ENCODE data around the gene BTG3. TPM values are rescaled to one million over a fixed set of nuclear protein-coding genes. Genes with fewer than 3 reads are reported as not detected.

Gene BTG3
- total and polyA plus RNA-seq, 4 donors, result 15.5 to 38.3 (median 27.3) TPM

GRCh38 chr21:17640821-17641220 is 28.1 kb upstream of the BTG3 start:
- 86 to 92% methylated on average over 2 of the region's 2 CpGs for WGBS, 2 donors
- Histone ChIP-seq H3K27me3 (ENCODE audit: control insufficient read depth in 1 of 2, insufficient read depth in 2 of 2, low read length in 1 of 2) (peaks cover 0 to 2% of the 10 kb centered on the region in 2 donors), H3K4me3 (ENCODE audit: low read length in 2 of 2) (no peak overlapping the region), H3K27ac (ENCODE audit: low read depth in 1 of 2, low read length in 2 of 2) (no peak overlapping the region), H3K4me1 (ENCODE audit: control insufficient read depth in 1 of 2, insufficient read depth in 2 of 2, low read length in 2 of 2) (no peaks in the 10 kb centered on the region), H3K9me3 (ENCODE audit: control insufficient read depth, low read length) (peaks cover 7% of the 10 kb centered on the region), H3K36me3 (ENCODE audit: control insufficient read depth in 1 of 2, insufficient read depth in 2 of 2, low read length in 1 of 2) (no peaks in the 10 kb centered on the region)
- intact Hi-C loops (cut with DNase I), result no loop called here
- DNase-seq (no peak), ATAC-seq (ENCODE audit: low FRiP score) (no peak)

- ATAC-seq (ENCODE audit: low FRiP score), result no peak
- intact Hi-C loops (cut with DNase I), result no loop called here
- Histone ChIP-seq H3K4me1 (ENCODE audit: control insufficient read depth in 1 of 2, insufficient read depth in 2 of 2, low read length in 2 of 2) (no peaks in the 10 kb centered on the region), H3K27me3 (ENCODE audit: control insufficient read depth in 1 of 2, insufficient read depth in 2 of 2, low read length in 1 of 2) (peaks cover 0 to 2% of the 10 kb centered on the region in 2 donors), H3K36me3 (ENCODE audit: control insufficient read depth in 1 of 2, insufficient read depth in 2 of 2, low read length in 1 of 2) (no peaks in the 10 kb centered on the region), H3K9me3 (ENCODE audit: control insufficient read depth, low read length) (peaks cover 7% of the 10 kb centered on the region), H3K27ac (ENCODE audit: low read depth in 1 of 2, low read length in 2 of 2) (no peak overlapping the region), H3K4me3 (ENCODE audit: low read length in 2 of 2) (no peak overlapping the region)
- 71 to 94% methylated on average over 4 of the region's 4 CpGs for WGBS, 2 donors
- DNase-seq, result no peak
These were observed 24.0 kb upstream of the BTG3 start for GRCh38 chr21:17636711-17637110.

GRCh38 chr21:17631195-17631594 is 18.5 kb upstream of the BTG3 start:
- ATAC-seq (ENCODE audit: low FRiP score), result no peak
- no peaks in the 10 kb centered on the region for H3K9me3 ChIP-seq (ENCODE audit: control insufficient read depth, low read length)
- no peaks in the 10 kb centered on the region for H3K36me3 ChIP-seq (ENCODE audit: control insufficient read depth in 1 of 2, insufficient read depth in 2 of 2, low read length in 1 of 2)
- no peak for DNase-seq
- no peaks in the 10 kb centered on the region for H3K27me3 ChIP-seq (ENCODE audit: control insufficient read depth in 1 of 2, insufficient read depth in 2 of 2, low read length in 1 of 2)
- H3K4me3 ChIP-seq (ENCODE audit: low read length in 2 of 2), result no peak overlapping the region
- intact Hi-C loops (cut with DNase I), result no loop called here
- no peak overlapping the region for H3K27ac ChIP-seq (ENCODE audit: low read depth in 1 of 2, low read length in 2 of 2)
- H3K4me1 ChIP-seq (ENCODE audit: control insufficient read depth in 1 of 2, insufficient read depth in 2 of 2, low read length in 2 of 2), result no peaks in the 10 kb centered on the region
- WGBS, 2 donors, result 5 to 7% methylated on average over 4 of the region's 4 CpGs

- intact Hi-C loops (cut with DNase I), result no loop called here
- H3K4me3 ChIP-seq (ENCODE audit: low read length in 2 of 2), result no peak overlapping the region
- no peaks in the 10 kb centered on the region for H3K4me1 ChIP-seq (ENCODE audit: control insufficient read depth in 1 of 2, insufficient read depth in 2 of 2, low read length in 2 of 2)
- no peak overlapping the region for H3K27ac ChIP-seq (ENCODE audit: low read depth in 1 of 2, low read length in 2 of 2)
- WGBS, 2 donors, result 70 to 84% methylated on average over 2 of the region's 2 CpGs
- DNase-seq, result no peak
- no peaks in the 10 kb centered on the region for H3K27me3 ChIP-seq (ENCODE audit: control insufficient read depth in 1 of 2, insufficient read depth in 2 of 2, low read length in 1 of 2)
- no peaks in the 10 kb centered on the region for H3K36me3 ChIP-seq (ENCODE audit: control insufficient read depth in 1 of 2, insufficient read depth in 2 of 2, low read length in 1 of 2)
- H3K9me3 ChIP-seq (ENCODE audit: control insufficient read depth, low read length), result no peaks in the 10 kb centered on the region
- no peak for ATAC-seq (ENCODE audit: low FRiP score)
These were observed 9.3 kb upstream of the BTG3 start for GRCh38 chr21:17622018-17622417.

- DNase-seq, result no peak
- Histone ChIP-seq H3K4me1 (ENCODE audit: control insufficient read depth in 1 of 2, insufficient read depth in 2 of 2, low read length in 2 of 2) (no peaks in the 10 kb centered on the region), H3K27me3 (ENCODE audit: control insufficient read depth in 1 of 2, insufficient read depth in 2 of 2, low read length in 1 of 2) (no peaks in the 10 kb centered on the region), H3K27ac (ENCODE audit: low read depth in 1 of 2, low read length in 2 of 2) (no peak overlapping the region), H3K4me3 (ENCODE audit: low read length in 2 of 2) (no peak overlapping the region), H3K9me3 (ENCODE audit: control insufficient read depth, low read length) (no peaks in the 10 kb centered on the region), H3K36me3 (ENCODE audit: control insufficient read depth in 1 of 2, insufficient read depth in 2 of 2, low read length in 1 of 2) (no peaks in the 10 kb centered on the region)
- intact Hi-C loops (cut with DNase I), result no loop called here
- WGBS, 2 donors, result 73 to 82% methylated on average over 1 of the region's 1 CpG
- no peak for ATAC-seq (ENCODE audit: low FRiP score)
These were observed 4.1 kb upstream of the BTG3 start for GRCh38 chr21:17616831-17617230.

GRCh38 chr21:17613242-17613676 is 558 bp upstream of the BTG3 start:
- 6 to 10% methylated on average over 15 to 16 of the region's 16 CpGs for WGBS, 2 donors
- Histone ChIP-seq H3K36me3 (ENCODE audit: control insufficient read depth in 1 of 2, insufficient read depth in 2 of 2, low read length in 1 of 2) (no peaks in the 10 kb centered on the region), H3K9me3 (ENCODE audit: control insufficient read depth, low read length) (no peaks in the 10 kb centered on the region), H3K27ac (ENCODE audit: low read depth in 1 of 2, low read length in 2 of 2) (peak overlapping the region; percentile 40 to 92), H3K27me3 (ENCODE audit: control insufficient read depth in 1 of 2, insufficient read depth in 2 of 2, low read length in 1 of 2) (no peaks in the 10 kb centered on the region), H3K4me3 (ENCODE audit: low read length in 2 of 2) (peak overlapping the region; percentile 58 to 78), H3K4me1 (ENCODE audit: control insufficient read depth in 1 of 2, insufficient read depth in 2 of 2, low read length in 2 of 2) (peaks cover 0 to 3% of the 10 kb centered on the region in 2 donors)
- intact Hi-C loops (cut with DNase I), result loop anchor here in 1 of 2 donors (5.0 kb wide), 1 partner anchor 204 kb away; the partner anchor contains the start of gene C21orf91
- ATAC-seq (ENCODE audit: low FRiP score) (peak; percentile 3), DNase-seq (peak; percentile 63 to 79)

- peaks cover 0 to 3% of the 10 kb centered on the region in 2 donors for H3K4me1 ChIP-seq (ENCODE audit: control insufficient read depth in 1 of 2, insufficient read depth in 2 of 2, low read length in 2 of 2)
- peak overlapping the region in 1 of 2 donors; percentile 74 for H3K27ac ChIP-seq (ENCODE audit: low read depth in 1 of 2, low read length in 2 of 2)
- intact Hi-C loops (cut with DNase I), result loop anchor here in 1 of 2 donors (5.0 kb wide), 1 partner anchor 205 kb away; the partner anchor contains the start of gene C21orf91
- H3K9me3 ChIP-seq (ENCODE audit: control insufficient read depth, low read length), result no peaks in the 10 kb centered on the region
- 0 to 1% methylated on average over 38 to 50 of the region's 50 CpGs for WGBS, 2 donors
- H3K4me3 ChIP-seq (ENCODE audit: low read length in 2 of 2), result peak overlapping the region; percentile 58 to 99
- ATAC-seq (ENCODE audit: low FRiP score) (peak; percentile 71), DNase-seq (peak; percentile 69 to 81)
- H3K36me3 ChIP-seq (ENCODE audit: control insufficient read depth in 1 of 2, insufficient read depth in 2 of 2, low read length in 1 of 2), result no peaks in the 10 kb centered on the region
- H3K27me3 ChIP-seq (ENCODE audit: control insufficient read depth in 1 of 2, insufficient read depth in 2 of 2, low read length in 1 of 2), result no peaks in the 10 kb centered on the region
These were observed 607 bp downstream of the BTG3 start for GRCh38 chr21:17612023-17612564.

GRCh38 chr21:17611414-17612022 is 1.2 kb downstream of the BTG3 start:
- ATAC-seq (ENCODE audit: low FRiP score) (peak; percentile 89), DNase-seq (peak; percentile 90 to 92)
- WGBS, 2 donors, result 0% methylated on average over 26 of the region's 26 CpGs
- H3K4me3 ChIP-seq (ENCODE audit: low read length in 2 of 2), result peak overlapping the region; percentile 58 to 99
- H3K27me3 ChIP-seq (ENCODE audit: control insufficient read depth in 1 of 2, insufficient read depth in 2 of 2, low read length in 1 of 2), result no peaks in the 10 kb centered on the region
- H3K4me1 ChIP-seq (ENCODE audit: control insufficient read depth in 1 of 2, insufficient read depth in 2 of 2, low read length in 2 of 2), result peaks cover 0 to 3% of the 10 kb centered on the region in 2 donors
- intact Hi-C loops (cut with DNase I), result loop anchor here in 1 of 2 donors (5.0 kb wide), 1 partner anchor 206 kb away; the partner anchor contains the start of gene C21orf91
- peak overlapping the region in 1 of 2 donors; percentile 74 for H3K27ac ChIP-seq (ENCODE audit: low read depth in 1 of 2, low read length in 2 of 2)
- no peaks in the 10 kb centered on the region for H3K9me3 ChIP-seq (ENCODE audit: control insufficient read depth, low read length)
- no peaks in the 10 kb centered on the region for H3K36me3 ChIP-seq (ENCODE audit: control insufficient read depth in 1 of 2, insufficient read depth in 2 of 2, low read length in 1 of 2)

GRCh38 chr21:17610911-17611310 is 1.8 kb downstream of the BTG3 start:
- DNase-seq, result peak in 1 of 2 donors; percentile 43
- no peaks in the 10 kb centered on the region for H3K36me3 ChIP-seq (ENCODE audit: control insufficient read depth in 1 of 2, insufficient read depth in 2 of 2, low read length in 1 of 2)
- no peak for ATAC-seq (ENCODE audit: low FRiP score)
- H3K9me3 ChIP-seq (ENCODE audit: control insufficient read depth, low read length), result no peaks in the 10 kb centered on the region
- H3K4me3 ChIP-seq (ENCODE audit: low read length in 2 of 2), result peak overlapping the region; percentile 58 to 99
- peaks cover 0 to 3% of the 10 kb centered on the region in 2 donors for H3K4me1 ChIP-seq (ENCODE audit: control insufficient read depth in 1 of 2, insufficient read depth in 2 of 2, low read length in 2 of 2)
- WGBS, 2 donors, result 4 to 6% methylated on average over 9 of the region's 9 CpGs
- intact Hi-C loops (cut with DNase I), result loop anchor here in 1 of 2 donors (5.0 kb wide), 1 partner anchor 206 kb away; the partner anchor contains the start of gene C21orf91
- no peaks in the 10 kb centered on the region for H3K27me3 ChIP-seq (ENCODE audit: control insufficient read depth in 1 of 2, insufficient read depth in 2 of 2, low read length in 1 of 2)
- H3K27ac ChIP-seq (ENCODE audit: low read depth in 1 of 2, low read length in 2 of 2), result peak overlapping the region in 1 of 2 donors; percentile 64

All from aorta (tissue), 5 donors.